ENCODE data around the gene LMNB1.

LMNB1 gene

DNA sequence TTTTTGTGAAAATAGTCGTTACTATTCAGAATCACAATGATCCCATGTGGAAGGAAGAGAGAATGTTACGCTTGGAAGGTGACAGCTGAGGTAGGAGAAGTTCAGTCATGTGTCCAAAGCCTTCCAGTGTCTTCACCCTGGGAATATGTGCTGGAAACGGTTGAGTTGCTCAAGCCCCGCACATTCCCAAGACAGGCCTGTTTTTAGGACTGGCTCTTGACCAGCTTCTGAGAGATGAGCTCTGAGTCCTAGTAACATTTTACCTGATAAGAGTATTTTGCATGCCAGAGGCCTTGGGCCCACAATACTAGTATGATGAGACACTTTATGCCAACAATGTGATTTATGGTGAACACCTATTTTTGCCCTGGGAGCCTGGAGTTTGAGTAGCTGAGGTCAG lies 101.7 kb downstream of the LMNB1 start:
- Histone ChIP-seq H3K9me3 (ENCODE audit: insufficient read depth, low read depth, low read length) (no peaks in the 10 kb centered on the region), H4K20me1 (ENCODE audit: insufficient read depth, low read length, poor library complexity, severe bottlenecking) (no peaks in the 10 kb centered on the region), H3K9me2 (replicated peaks; ENCODE audit: low read depth, low read length) (no peaks in the 10 kb centered on the region), H3K4me1 (ENCODE audit: insufficient read depth, low read length, poor library complexity, severe bottlenecking) (no peaks in the 10 kb centered on the region), H3K4me2 (ENCODE audit: low read depth, low read length, poor library complexity, severe bottlenecking) (no peak overlapping the region), H3K4me3 (ENCODE audit: low read length, poor library complexity, severe bottlenecking) (no peak overlapping the region), H3K79me2 (ENCODE audit: insufficient read depth, low read length) (no peaks in the 10 kb centered on the region), H3F3A (ENCODE audit: low read depth) (no peaks in the 10 kb centered on the region), H2AFZ (ENCODE audit: low read length) (no peak overlapping the region), H3K27me3 (ENCODE audit: insufficient read depth, low read length, poor library complexity, severe bottlenecking) (no peaks in the 10 kb centered on the region), H3K9ac (ENCODE audit: low read depth, low read length, poor library complexity, severe bottlenecking) (no peak overlapping the region), H3K36me3 (ENCODE audit: insufficient read depth, low read length) (no peaks in the 10 kb centered on the region)
- TF ChIP-seq EZH2phosphoT487 (IDR thresholded peaks at IDR 0.05; ENCODE audit: borderline replicate concordance): no peak
- TF ChIP-seq, protein P1, sequence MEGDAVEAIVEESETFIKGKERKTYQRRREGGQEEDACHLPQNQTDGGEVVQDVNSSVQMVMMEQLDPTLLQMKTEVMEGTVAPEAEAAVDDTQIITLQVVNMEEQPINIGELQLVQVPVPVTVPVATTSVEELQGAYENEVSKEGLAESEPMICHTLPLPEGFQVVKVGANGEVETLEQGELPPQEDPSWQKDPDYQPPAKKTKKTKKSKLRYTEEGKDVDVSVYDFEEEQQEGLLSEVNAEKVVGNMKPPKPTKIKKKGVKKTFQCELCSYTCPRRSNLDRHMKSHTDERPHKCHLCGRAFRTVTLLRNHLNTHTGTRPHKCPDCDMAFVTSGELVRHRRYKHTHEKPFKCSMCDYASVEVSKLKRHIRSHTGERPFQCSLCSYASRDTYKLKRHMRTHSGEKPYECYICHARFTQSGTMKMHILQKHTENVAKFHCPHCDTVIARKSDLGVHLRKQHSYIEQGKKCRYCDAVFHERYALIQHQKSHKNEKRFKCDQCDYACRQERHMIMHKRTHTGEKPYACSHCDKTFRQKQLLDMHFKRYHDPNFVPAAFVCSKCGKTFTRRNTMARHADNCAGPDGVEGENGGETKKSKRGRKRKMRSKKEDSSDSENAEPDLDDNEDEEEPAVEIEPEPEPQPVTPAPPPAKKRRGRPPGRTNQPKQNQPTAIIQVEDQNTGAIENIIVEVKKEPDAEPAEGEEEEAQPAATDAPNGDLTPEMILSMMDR (conservative IDR thresholded peaks at IDR 0.05; ENCODE audit: low read length): no peak

DNA sequence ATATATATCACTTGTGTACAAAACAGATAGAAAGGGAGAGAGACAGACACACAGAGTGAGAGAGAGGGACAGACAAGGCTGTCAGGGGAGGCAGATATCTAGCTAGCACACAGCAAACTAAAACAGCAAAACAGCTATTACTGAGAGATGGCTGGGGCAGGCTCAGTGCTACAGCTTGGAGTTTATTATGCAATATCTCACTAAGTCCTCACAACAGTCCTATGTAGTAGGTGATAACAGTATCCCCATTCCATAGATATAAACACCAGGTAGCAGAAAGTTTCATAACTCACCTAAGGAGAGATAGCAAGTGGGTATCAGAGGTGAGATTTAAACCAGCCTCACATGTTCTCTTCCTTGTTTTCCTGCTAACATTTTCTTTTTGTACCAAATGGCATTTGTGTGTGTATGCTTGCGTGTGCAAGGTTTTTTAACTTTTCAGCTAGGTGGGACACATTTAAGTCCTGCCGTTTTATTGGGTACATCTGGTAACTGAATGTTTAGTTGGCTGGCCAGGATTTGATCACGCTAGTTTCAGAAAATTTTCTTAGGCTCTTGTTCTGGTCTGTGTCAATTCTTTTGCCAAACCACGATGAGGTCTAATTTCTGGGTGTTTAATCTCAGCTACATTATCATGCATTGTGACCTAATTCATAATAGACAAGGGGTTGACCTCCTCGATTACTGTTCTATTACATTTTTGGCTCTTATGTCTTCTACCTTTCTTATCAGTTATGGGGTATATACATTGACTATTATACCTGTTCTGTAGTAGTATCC lies 105.1 kb downstream of the LMNB1 start:
- no peaks in the 10 kb centered on the region for H3K27me3 ChIP-seq (ENCODE audit: insufficient read depth, low read length, poor library complexity, severe bottlenecking)
- no peak overlapping the region for H2AFZ ChIP-seq (ENCODE audit: low read length)
- H3K4me1 ChIP-seq (ENCODE audit: insufficient read depth, low read length, poor library complexity, severe bottlenecking): no peaks in the 10 kb centered on the region
- H3K9me2 ChIP-seq (replicated peaks; ENCODE audit: low read depth, low read length): no peaks in the 10 kb centered on the region
- H3K9ac ChIP-seq (ENCODE audit: low read depth, low read length, poor library complexity, severe bottlenecking): no peak overlapping the region
- H3F3A ChIP-seq (ENCODE audit: low read depth): no peaks in the 10 kb centered on the region
- H4K20me1 ChIP-seq (ENCODE audit: insufficient read depth, low read length, poor library complexity, severe bottlenecking): no peaks in the 10 kb centered on the region
- no peaks in the 10 kb centered on the region for H3K79me2 ChIP-seq (ENCODE audit: insufficient read depth, low read length)
- no peaks in the 10 kb centered on the region for H3K36me3 ChIP-seq (ENCODE audit: insufficient read depth, low read length)
- TF ChIP-seq, protein P1 (conservative IDR thresholded peaks at IDR 0.05; ENCODE audit: low read length): no peak
- no peak for TF ChIP-seq EZH2phosphoT487 (IDR thresholded peaks at IDR 0.05; ENCODE audit: borderline replicate concordance)
- no peaks in the 10 kb centered on the region for H3K9me3 ChIP-seq (ENCODE audit: insufficient read depth, low read depth, low read length)
- H3K4me2 ChIP-seq (ENCODE audit: low read depth, low read length, poor library complexity, severe bottlenecking): no peak overlapping the region
- H3K4me3 ChIP-seq (ENCODE audit: low read length, poor library complexity, severe bottlenecking): no peak overlapping the region

DNA sequence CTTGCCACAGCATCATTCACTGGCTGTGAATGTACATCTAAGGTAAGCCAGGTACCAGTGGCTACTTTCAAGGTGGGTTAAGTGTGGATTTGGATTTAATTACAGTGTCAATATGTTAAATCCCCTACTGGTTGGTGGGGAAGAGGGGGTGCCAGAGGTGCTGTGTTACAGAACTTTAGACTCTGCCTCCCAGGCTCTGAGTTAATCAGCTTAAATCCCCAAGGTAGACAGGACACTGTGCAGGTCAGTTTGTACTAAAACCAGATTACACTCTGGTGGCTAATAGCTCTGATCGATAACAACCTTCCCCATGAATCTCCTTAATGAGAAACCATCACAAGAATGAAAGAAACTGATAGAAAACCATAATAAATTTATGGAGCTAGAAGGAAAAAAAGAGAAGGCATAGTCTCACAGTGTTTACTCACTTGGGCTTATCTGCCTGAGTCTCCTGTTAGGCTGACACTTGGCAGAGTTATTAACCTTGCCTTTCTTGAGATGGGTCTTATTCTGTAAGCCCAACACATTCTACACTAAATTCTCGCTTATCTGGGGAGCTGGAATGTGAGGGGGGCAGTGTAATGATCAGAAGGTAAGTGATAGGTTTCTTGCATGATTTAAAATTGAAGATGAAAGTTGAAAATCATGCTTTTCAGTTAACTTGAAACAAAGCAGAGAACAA lies 106.8 kb downstream of the LMNB1 start:
- H3K79me2 ChIP-seq (ENCODE audit: insufficient read depth, low read length): no peaks in the 10 kb centered on the region

More for the DNA sequence above, 106.8 kb downstream of the LMNB1 start:
- Histone ChIP-seq H3K4me1 (ENCODE audit: insufficient read depth, low read length, poor library complexity, severe bottlenecking) (no peaks in the 10 kb centered on the region), H3K9ac (ENCODE audit: low read depth, low read length, poor library complexity, severe bottlenecking) (no peak overlapping the region), H3K27me3 (ENCODE audit: insufficient read depth, low read length, poor library complexity, severe bottlenecking) (no peaks in the 10 kb centered on the region), H3F3A (ENCODE audit: low read depth) (no peaks in the 10 kb centered on the region), H3K4me2 (ENCODE audit: low read depth, low read length, poor library complexity, severe bottlenecking) (no peak overlapping the region), H2AFZ (ENCODE audit: low read length) (no peak overlapping the region), H3K4me3 (ENCODE audit: low read length, poor library complexity, severe bottlenecking) (no peak overlapping the region), H3K9me3 (ENCODE audit: insufficient read depth, low read depth, low read length) (no peaks in the 10 kb centered on the region), H3K9me2 (replicated peaks; ENCODE audit: low read depth, low read length) (no peaks in the 10 kb centered on the region), H4K20me1 (ENCODE audit: insufficient read depth, low read length, poor library complexity, severe bottlenecking) (no peaks in the 10 kb centered on the region), H3K36me3 (ENCODE audit: insufficient read depth, low read length) (no peaks in the 10 kb centered on the region)
- TF ChIP-seq, protein P1 (conservative IDR thresholded peaks at IDR 0.05; ENCODE audit: low read length): no peak
- TF ChIP-seq EZH2phosphoT487 (IDR thresholded peaks at IDR 0.05; ENCODE audit: borderline replicate concordance): no peak

All from Loucy (cell line).